Osteocyte (in vitro differentiated cells): ENCODE measurements around the gene SLC1A5. TPM values are rescaled to one million over a fixed set of nuclear protein-coding genes. Genes with fewer than 3 reads are reported as not detected.
"Not testable (repeated sequence)": the region's sequence is repeated elsewhere in the genome, so short reads cannot be mapped to it uniquely, and the experiment has no call there.

Experiments used
- DNase-seq: peaks from one replicate; pipeline ENCODE4 v3.0.0; 2021; ENCODE audit warnings: mixed read lengths; ENCODE audit not compliant: unreplicated experiment; ENCODE audit errors: extremely low spot score
- H3K27ac Mint-ChIP-seq: one replicate; pipeline ENCODE4 v1.8.0; 2021; ENCODE audit warnings: mild to moderate bottlenecking, mixed read lengths; ENCODE audit not compliant: unreplicated experiment
- H3K27me3 Mint-ChIP-seq: one replicate; pipeline ENCODE4 v1.8.0; 2021; ENCODE audit warnings: mixed read lengths; ENCODE audit not compliant: unreplicated experiment
- H3K36me3 Mint-ChIP-seq: one replicate; pipeline ENCODE4 v1.8.0; 2021; ENCODE audit warnings: mixed read lengths; ENCODE audit not compliant: unreplicated experiment
- H3K4me1 Mint-ChIP-seq: one replicate; pipeline ENCODE4 v1.8.0; 2021; ENCODE audit warnings: mixed read lengths; ENCODE audit not compliant: unreplicated experiment
- H3K4me3 Mint-ChIP-seq: one replicate; pipeline ENCODE4 v1.8.0; 2021; ENCODE audit warnings: mild to moderate bottlenecking, moderate library complexity, mixed read lengths; ENCODE audit not compliant: unreplicated experiment
- H3K9me3 Mint-ChIP-seq: one replicate; pipeline ENCODE4 v1.8.0; 2021; ENCODE audit warnings: mixed read lengths; ENCODE audit not compliant: unreplicated experiment
- CTCF ChIP-seq: fragments of 200-600 bp; sonication (generic); IDR thresholded peaks from 2 replicates; pipeline ENCODE4 v1.5.0; 2021; ENCODE audit warnings: antibody characterized with exemption, mild to moderate bottlenecking, moderate library complexity
- total RNA-seq: library from RNA; stranded (reverse); gene quantifications from 2 replicates; pipeline ENCODE4 v1.2.1, GENCODE V29; 2021

SLC1A5 gene
- total RNA-seq, 1 donor from 2014 or later, result 313 TPM

DNA sequence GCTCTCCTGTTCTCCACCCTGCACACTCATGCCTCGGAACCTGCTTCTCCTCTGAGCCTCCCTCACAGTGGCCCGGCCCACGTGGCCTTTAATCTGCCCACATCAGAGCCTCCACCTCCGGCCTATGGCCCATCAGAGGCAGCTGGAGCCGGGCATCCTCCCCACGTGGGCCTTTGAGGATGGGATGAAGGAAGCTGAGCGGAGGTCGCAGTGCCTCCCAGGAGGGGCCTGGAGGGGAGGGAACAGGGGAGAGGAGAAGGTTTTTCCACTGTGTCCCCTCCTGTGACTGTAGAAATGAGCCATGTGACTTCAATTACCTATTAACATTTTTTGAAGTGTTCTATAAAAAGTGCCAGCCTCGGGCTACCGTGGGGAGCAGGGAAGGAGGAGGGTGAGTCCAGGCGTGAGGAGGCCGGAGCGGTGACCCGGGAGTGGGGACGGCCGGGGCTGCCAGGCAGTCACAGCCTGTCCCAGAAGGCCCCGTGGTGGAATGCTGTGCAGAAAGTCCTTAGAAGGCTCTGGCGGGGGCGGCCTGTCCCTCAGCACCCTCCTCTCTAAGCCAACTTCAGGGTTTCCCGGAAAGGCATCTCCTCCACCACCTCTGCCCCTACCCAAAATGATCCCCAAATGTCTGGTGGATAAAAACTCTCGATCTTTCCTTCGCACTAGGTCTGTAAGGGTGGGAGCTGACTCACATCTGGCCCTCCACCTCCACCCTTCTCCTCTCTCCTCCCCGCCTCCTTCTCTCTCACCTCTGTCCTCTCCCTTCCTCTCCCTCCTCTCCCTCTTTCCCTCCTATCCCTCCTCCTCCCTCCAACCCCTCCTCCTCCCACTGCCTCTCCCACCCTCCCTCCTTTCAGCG, 24.8 kb upstream of the SLC1A5 start:
- Mint-ChIP-seq H3K36me3 (no peaks in the 10 kb centered on the region), H3K9me3 (no peaks in the 10 kb centered on the region), H3K4me3 (no peak overlapping the region), H3K4me1 (peaks cover 14% of the 10 kb centered on the region), H3K27me3 (no peaks in the 10 kb centered on the region), H3K27ac (peak overlapping the region; percentile 86)
- no peak for DNase-seq
- TF ChIP-seq CTCF, result no peak

DNA sequence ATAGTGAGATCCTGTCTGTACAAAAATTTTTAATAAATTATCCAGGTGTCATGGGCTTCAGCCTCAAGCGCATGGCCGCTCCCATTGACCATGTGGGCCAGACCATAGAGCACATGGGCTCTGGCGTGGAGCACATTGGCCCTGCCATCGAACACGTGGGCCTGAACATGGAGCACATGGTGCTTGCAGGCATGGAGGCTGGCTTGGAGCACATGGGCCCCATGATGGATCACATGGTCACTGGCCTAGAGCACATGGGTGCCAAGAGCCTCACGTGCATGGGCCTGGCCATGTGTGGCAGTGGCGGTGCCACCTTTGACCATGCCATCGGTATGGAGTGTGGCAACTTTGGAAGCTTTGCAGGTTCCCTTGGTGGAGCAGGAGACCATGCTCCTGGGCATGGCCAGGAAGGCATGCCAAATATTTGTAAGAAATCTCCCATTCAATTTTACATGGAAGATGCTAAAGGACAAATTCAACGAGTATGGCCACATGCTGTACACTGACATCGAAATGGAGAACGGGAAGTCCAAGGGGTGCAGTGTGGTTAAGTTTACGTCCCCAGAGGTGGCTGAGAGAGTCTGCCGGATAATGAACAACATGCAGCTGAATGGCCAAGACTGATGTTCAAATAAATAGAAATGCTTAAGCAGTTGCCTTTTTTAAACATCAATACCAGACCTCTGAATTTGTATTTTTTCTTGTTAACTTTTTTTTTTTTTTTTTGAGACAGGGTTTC, 21.3 kb upstream of the SLC1A5 start:
- no peak for DNase-seq
- no peaks in the 10 kb centered on the region for H3K27me3 Mint-ChIP-seq

DNA sequence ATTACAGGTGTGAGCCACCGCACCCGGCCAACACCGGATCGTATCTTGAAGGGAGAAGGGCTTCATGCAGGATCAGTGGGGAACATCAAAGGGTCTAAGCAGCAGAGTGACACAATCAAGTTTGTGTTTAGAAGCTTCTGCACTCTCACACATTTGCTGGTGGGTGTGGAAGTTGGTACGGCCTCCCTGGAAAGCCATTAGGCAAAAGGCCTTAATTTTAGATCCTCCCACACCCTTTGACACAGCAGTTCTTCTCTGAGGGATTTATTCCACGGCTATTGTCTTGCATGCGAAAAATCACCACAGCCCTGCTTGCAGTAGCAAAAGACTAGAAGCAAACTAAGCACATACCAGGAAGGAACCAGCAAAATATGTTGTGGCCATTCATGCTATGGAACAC, 18.3 kb upstream of the SLC1A5 start:
- H3K4me3 Mint-ChIP-seq, result no peak overlapping the region
- H3K4me1 Mint-ChIP-seq, result no peaks in the 10 kb centered on the region
- no peaks in the 10 kb centered on the region for H3K9me3 Mint-ChIP-seq
- DNase-seq, result no peak
- H3K27me3 Mint-ChIP-seq, result no peaks in the 10 kb centered on the region
- H3K27ac Mint-ChIP-seq, result no peak overlapping the region
- no peaks in the 10 kb centered on the region for H3K36me3 Mint-ChIP-seq
- no peak for TF ChIP-seq CTCF

More for the DNA sequence above, 21.3 kb upstream of the SLC1A5 start:
- Mint-ChIP-seq H3K4me3 (no peak overlapping the region), H3K4me1 (peaks cover 14% of the 10 kb centered on the region), H3K9me3 (no peaks in the 10 kb centered on the region), H3K36me3 (no peaks in the 10 kb centered on the region), H3K27ac (no peak overlapping the region)
- no peak for TF ChIP-seq CTCF

DNA sequence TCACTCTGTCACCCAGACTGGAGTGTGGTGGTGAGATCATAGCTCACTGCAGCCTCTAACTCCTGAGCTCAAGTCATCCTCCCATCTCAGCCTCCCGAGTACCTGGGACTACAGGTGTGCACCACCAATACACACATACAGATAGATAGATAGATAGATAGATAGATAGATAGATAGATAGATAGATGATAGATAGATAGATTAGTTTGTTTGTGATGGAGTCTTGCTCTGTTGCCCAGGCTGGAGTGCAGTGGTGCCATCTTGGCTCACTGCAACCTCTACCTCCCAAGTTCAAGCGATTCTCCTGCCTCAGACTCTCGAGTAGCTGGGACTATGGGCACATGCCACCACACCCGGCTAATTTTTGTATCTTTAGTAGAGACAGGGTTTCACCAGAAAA, 16.0 kb upstream of the SLC1A5 start:
- not testable (repeated sequence) for DNase-seq, H3K4me1 Mint-ChIP-seq, H3K36me3 Mint-ChIP-seq, H3K4me3 Mint-ChIP-seq, H3K9me3 Mint-ChIP-seq, H3K27ac Mint-ChIP-seq, H3K27me3 Mint-ChIP-seq

DNA sequence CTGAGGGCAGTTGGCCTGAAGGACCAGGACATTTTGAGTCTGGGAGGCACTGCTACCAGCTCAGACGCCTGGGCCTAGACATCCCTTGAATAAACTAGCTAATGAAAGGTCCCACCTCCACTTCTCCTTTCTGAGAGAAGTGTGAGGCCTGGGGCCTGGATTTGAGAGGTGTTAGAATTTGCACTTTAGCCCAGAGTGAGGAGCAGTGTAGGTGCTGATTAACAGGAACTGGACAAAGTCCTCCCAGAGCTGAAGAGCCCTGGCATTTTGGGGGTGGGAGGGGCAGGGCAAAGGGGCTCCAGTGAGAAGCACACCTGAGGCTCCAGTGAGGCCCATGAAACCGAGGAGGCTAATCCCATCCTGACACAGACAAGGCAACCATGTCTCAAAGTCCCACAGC, 15.2 kb upstream of the SLC1A5 start:
- Mint-ChIP-seq H3K27me3 (no peaks in the 10 kb centered on the region), H3K36me3 (no peaks in the 10 kb centered on the region), H3K9me3 (no peaks in the 10 kb centered on the region), H3K4me1 (no peaks in the 10 kb centered on the region), H3K27ac (no peak overlapping the region), H3K4me3 (no peak overlapping the region)
- TF ChIP-seq CTCF, result no peak
- no peak for DNase-seq
